Left lung (tissue), 10 donors: ENCODE results near the gene GPC3. TPM values are rescaled to one million over a fixed set of nuclear protein-coding genes. Genes with fewer than 3 reads are reported as not detected.

Source experiments
- ATAC-seq: fragments of 200-7000 bp; cut with Tn5 transposase; one replicate; pipeline ENCODE4 v1.9.1; 2020; ENCODE audit warnings: moderate library complexity
- DNase-seq, 4 donors: peaks; one replicate each; pipeline ENCODE4 v3.0.0-alpha.2; 2013 to 2020
- H3K27ac ChIP-seq, 2 donors: fragments of 200-600 bp; sonication (generic) in 1 of 2; one replicate each; pipeline versions ENCODE4 v1.5.0 to v1.8.0; 2020 to 2021
- H3K27me3 ChIP-seq, 2 donors: fragments of 200-600 bp; sonication (generic) in 1 of 2; one replicate each; pipeline versions ENCODE4 v1.5.0 to v1.8.0; 2020 to 2021
- H3K36me3 ChIP-seq, 2 donors: fragments of 200-600 bp; sonication (generic) in 1 of 2; one replicate each; pipeline versions ENCODE4 v1.5.0 to v1.8.0; 2020 to 2021
- H3K4me1 ChIP-seq, 2 donors: fragments of 200-600 bp; one replicate each; pipeline ENCODE4 v1.8.0; 2021
- H3K4me3 ChIP-seq, 2 donors: fragments of 200-600 bp; sonication (generic) in 1 of 2; one replicate each; pipeline versions ENCODE4 v1.5.0 to v1.8.0; 2020 to 2021; ENCODE audit warnings: mild to moderate bottlenecking in 1 of 2
- H3K9me3 ChIP-seq, 2 donors: fragments of 200-600 bp; sonication (generic) in 1 of 2; one replicate each; pipeline versions ENCODE4 v1.5.0 to v1.8.0; 2020 to 2021
- CTCF ChIP-seq, 2 donors: fragments of 200-600 bp; sonication (generic) in 1 of 2; IDR thresholded peaks; one replicate each; pipeline versions ENCODE4 v1.5.0 to v1.8.0; 2021; ENCODE audit warnings: antibody characterized with exemption in 2 of 2
- intact Hi-C, 2 donors: fragments of 100-400 bp; cut with DNase I; formaldehyde crosslinking; loops; one replicate each; pipeline versions ENCODE4 v1.11.2 to v1.14.2; 2022
- polyA plus RNA-seq, 6 donors: library from polyadenylated mRNA; unstranded; fragments of 120-200 nt; gene quantifications; one replicate each; pipeline ENCODE4 v1.2.1, GENCODE V29; 2013; ENCODE audit not compliant: insufficient read length in 6 of 6
- total RNA-seq, 2 donors: library from RNA; stranded (reverse); fragmentation: NEBNext Ultra II Directional; extraction: Animal tissue kit (Norgen Biotek cat#: 25700); gene quantifications; one replicate each; pipeline ENCODE4 v1.2.1, GENCODE V29; 2021
- donor health status: DM: no; HTN: yes; CAD: no.
- donor health status: DM: no; HTN: no; CAD: no.

GPC3 gene
- total and polyA plus RNA-seq, 8 donors, result 42.1 to 581 (median 448) TPM

- no peak for ATAC-seq
- no peak overlapping the region for H3K27ac ChIP-seq
- no peaks in the 10 kb centered on the region for H3K9me3 ChIP-seq
- H3K4me3 ChIP-seq, result no peak overlapping the region
- no peak for DNase-seq
- no peaks in the 10 kb centered on the region for H3K27me3 ChIP-seq
- intact Hi-C loops, result no loop called here
- H3K4me1 ChIP-seq, result no peaks in the 10 kb centered on the region
- no peaks in the 10 kb centered on the region for H3K36me3 ChIP-seq
- no peak for TF ChIP-seq CTCF (IDR thresholded peaks at IDR 0.05)
These were observed 108.7 kb downstream of the GPC3 start for GRCh38 chrX:133876646-133877045.

GRCh38 chrX:133869270-133869669 is 116.1 kb downstream of the GPC3 start:
- no peak overlapping the region for H3K27ac ChIP-seq
- H3K4me1 ChIP-seq, result no peaks in the 10 kb centered on the region
- H3K4me3 ChIP-seq, result no peak overlapping the region
- no peaks in the 10 kb centered on the region for H3K36me3 ChIP-seq
- DNase-seq (no peak), ATAC-seq (no peak)
- TF ChIP-seq CTCF (IDR thresholded peaks at IDR 0.05), result no peak
- H3K9me3 ChIP-seq, result no peaks in the 10 kb centered on the region
- intact Hi-C loops, result no loop called here
- H3K27me3 ChIP-seq, result no peaks in the 10 kb centered on the region

GRCh38 chrX:133868682-133869081 is 116.7 kb downstream of the GPC3 start:
- no peaks in the 10 kb centered on the region for H3K27me3 ChIP-seq
- no peak for DNase-seq
- no peaks in the 10 kb centered on the region for H3K9me3 ChIP-seq
- H3K36me3 ChIP-seq, result no peaks in the 10 kb centered on the region
- H3K27ac ChIP-seq, result no peak overlapping the region
- no peak for ATAC-seq
- no peak overlapping the region for H3K4me3 ChIP-seq
- no peaks in the 10 kb centered on the region for H3K4me1 ChIP-seq
- intact Hi-C loops, result no loop called here
- TF ChIP-seq CTCF (IDR thresholded peaks at IDR 0.05), result no peak

GRCh38 chrX:133868250-133868649 is 117.1 kb downstream of the GPC3 start:
- H3K27me3 ChIP-seq, result no peaks in the 10 kb centered on the region
- no peak for ATAC-seq
- H3K4me1 ChIP-seq, result no peaks in the 10 kb centered on the region
- no peaks in the 10 kb centered on the region for H3K9me3 ChIP-seq
- TF ChIP-seq CTCF (IDR thresholded peaks at IDR 0.05), result no peak
- H3K27ac ChIP-seq, result no peak overlapping the region
- H3K4me3 ChIP-seq, result no peak overlapping the region
- H3K36me3 ChIP-seq, result no peaks in the 10 kb centered on the region
- intact Hi-C loops, result no loop called here
- no peak for DNase-seq

- intact Hi-C loops, result no loop called here
- Histone ChIP-seq H3K27me3 (no peaks in the 10 kb centered on the region), H3K27ac (no peak overlapping the region), H3K9me3 (no peaks in the 10 kb centered on the region), H3K4me1 (no peaks in the 10 kb centered on the region), H3K4me3 (no peak overlapping the region), H3K36me3 (no peaks in the 10 kb centered on the region)
- no peak for ATAC-seq
- no peak for DNase-seq
- TF ChIP-seq CTCF (IDR thresholded peaks at IDR 0.05), result no peak
These were observed 119.5 kb downstream of the GPC3 start for GRCh38 chrX:133865761-133866471.
